Cardiac fibroblast (primary cell): ENCODE results near the gene ARID1B.
A peak's percentile ranks its signal among the peaks of the same experiment; 100 is the strongest.

Experiments used
- DNase-seq, 2 donors: peaks; one replicate each; pipeline versions ENCODE4 v3.0.0 to v3.0.0-alpha.2; 2010; ENCODE audit warnings: low read depth in 2 of 2
- H3K4me3 ChIP-seq, 2 donors: replicated peaks in 1 of 2; 1 replicate in 1 of 2; 2 replicates in 1 of 2; pipeline ENCODE4 v1.5.1; 2011; ENCODE audit warnings: low read depth in 2 of 2, low read length in 2 of 2, mild to moderate bottlenecking in 2 of 2, moderate library complexity in 1 of 2
- CTCF ChIP-seq: IDR thresholded peaks from one replicate; pipeline ENCODE4 v1.5.1; 2011; ENCODE audit warnings: low read depth, mild to moderate bottlenecking, low read length, inconsistent platforms

The ARID1B gene

GRCh38 chr6:156741287-156742073 is 35.7 kb upstream of the ARID1B start:
- no peak overlapping the region for H3K4me3 ChIP-seq
- DNase-seq: no peak
- no peak for TF ChIP-seq CTCF

- TF ChIP-seq CTCF: no peak
- DNase-seq: no peak
- H3K4me3 ChIP-seq: no peak overlapping the region
Measured at GRCh38 chr6:156747715-156748114, 29.5 kb upstream of the ARID1B start.

GRCh38 chr6:156748504-156748903 is 28.7 kb upstream of the ARID1B start:
- no peak overlapping the region for H3K4me3 ChIP-seq
- TF ChIP-seq CTCF: no peak
- no peak for DNase-seq

- DNase-seq: no peak
Measured at GRCh38 chr6:156752666-156753301, 24.4 kb upstream of the ARID1B start.

GRCh38 chr6:156756630-156757610 is 20.3 kb upstream of the ARID1B start:
- no peak for DNase-seq
- no peak for TF ChIP-seq CTCF
- no peak overlapping the region for H3K4me3 ChIP-seq

More at GRCh38 chr6:156752666-156753301, 24.4 kb upstream of the ARID1B start:
- H3K4me3 ChIP-seq: no peak overlapping the region
- TF ChIP-seq CTCF: peak; percentile 24

- TF ChIP-seq CTCF: no peak
- no peak overlapping the region for H3K4me3 ChIP-seq
- DNase-seq: no peak
Measured at GRCh38 chr6:156757849-156758248, 19.3 kb upstream of the ARID1B start.
